ENCODE measurements around the gene GATD1. TPM values are rescaled to one million over a fixed set of nuclear protein-coding genes. Genes with fewer than 3 reads are reported as not detected.

The GATD1 gene
- total and polyA plus RNA-seq, 9 of the 15 experiments (the other 6 are each of a cell fraction or from before 2014, with no cell fraction given), result 2.8 to 144 (median 36.9) TPM

GRCh38 chr11:798093-798713, 20.9 kb upstream of the GATD1 start, which contains the start of gene SLC25A22 (continued):
- TF ChIP-seq HMGXB4 (CRISPR knock-in tag; IDR thresholded peaks at IDR 0.05), result 0 out of 2 replicates have a peak, but pooled peaks have one; percentile 77
- TF ChIP-seq CHD1 (IDR thresholded peaks at IDR 0.05; ENCODE audit: low read length), result no peak
- no peak for TF ChIP-seq HSF4 (CRISPR knock-in tag; IDR thresholded peaks at IDR 0.05; ENCODE audit: borderline replicate concordance)
- TF ChIP-seq CXXC5 (CRISPR knock-in tag; IDR thresholded peaks at IDR 0.05), result peak; percentile 64; the same call in 1 of the 2 replicates
- TF ChIP-seq GATAD2A (IDR thresholded peaks at IDR 0.05), result peak; percentile 90
- TF ChIP-seq NRF1 (conservative IDR thresholded peaks at IDR 0.05 in 1 of 2, IDR thresholded peaks at IDR 0.05 in 1 of 2), result 0 out of 4 replicates have a peak, but pooled peaks of 1 of the 2 experiments have one; percentile 4
- 0 out of 2 replicates have a peak, but pooled peaks have one; percentile 31 for TF ChIP-seq AFF4 (CRISPR knock-in tag; IDR thresholded peaks at IDR 0.05)
- TF ChIP-seq CGGBP1 (CRISPR knock-in tag; IDR thresholded peaks at IDR 0.05), result no peak
- peak; percentile 68 for TF ChIP-seq CCNT2 (IDR thresholded peaks at IDR 0.05; ENCODE audit: borderline replicate concordance, extremely low read depth, insufficient read length, low read depth, low read length)
- TF ChIP-seq ZNF12 (CRISPR knock-in tag; IDR thresholded peaks at IDR 0.05), result no peak
- no peak for TF ChIP-seq E2F3 (CRISPR knock-in tag; IDR thresholded peaks at IDR 0.05)
- TF ChIP-seq CTCFL (IDR thresholded peaks at IDR 0.05; ENCODE audit: borderline replicate concordance, insufficient read depth, low read depth, low read length, poor library complexity, severe bottlenecking), result peak; percentile 47
- TF ChIP-seq ZNF511 (CRISPR knock-in tag; IDR thresholded peaks at IDR 0.05), result no peak
- TF ChIP-seq CHD2 (IDR thresholded peaks at IDR 0.05; ENCODE audit: low read depth, low read length), result no peak
- TF ChIP-seq ZBTB43 (CRISPR knock-in tag; IDR thresholded peaks at IDR 0.05), result no peak
- TF ChIP-seq NONO (IDR thresholded peaks at IDR 0.05; ENCODE audit: low read depth in 2 of 2, low read length in 1 of 2), result peak in 1 of 2 experiments; percentile 48; a peak in 1 of 4 replicates
- no peak for TF ChIP-seq GABPB2 (CRISPR knock-in tag; conservative IDR thresholded peaks at IDR 0.05)

Data from K562 (cell line).